Measurements from ENCODE around the gene OR9A4.

Gene OR9A4

DNA sequence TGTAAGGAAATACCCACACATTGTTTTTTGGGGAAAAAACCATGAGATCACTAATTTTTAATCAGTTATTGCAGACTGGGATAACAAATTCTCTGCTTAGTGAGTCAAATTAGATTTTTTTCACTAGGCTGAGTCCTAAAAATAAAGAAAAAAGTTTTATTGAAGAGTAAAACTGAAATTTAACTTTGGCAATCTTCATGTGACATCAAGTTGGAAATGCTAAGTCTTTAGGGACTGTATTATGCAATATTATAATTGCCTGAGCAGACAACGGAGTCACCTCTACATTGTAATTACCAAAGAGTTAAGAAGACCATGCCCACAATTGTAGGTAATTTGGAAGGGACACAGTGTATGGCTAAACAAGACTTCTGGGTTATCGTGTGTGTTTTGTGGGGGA lies 32.8 kb downstream of the OR9A4 start:
- no peak overlapping the region for H3K27ac ChIP-seq (ENCODE audit: low read length)
- no peak overlapping the region for H3K4me3 ChIP-seq (ENCODE audit: low read length)
- no peak overlapping the region for H3K9ac ChIP-seq (ENCODE audit: low read length)
- H3K4me1 ChIP-seq (ENCODE audit: control insufficient read depth, low read depth, low read length) = no peaks in the 10 kb centered on the region
- no peaks in the 10 kb centered on the region for H3K36me3 ChIP-seq (ENCODE audit: control insufficient read depth, low read depth, low read length)
- no peaks in the 10 kb centered on the region for H3K27me3 ChIP-seq (ENCODE audit: control insufficient read depth, insufficient read depth, low read length)
- H3K9me3 ChIP-seq (ENCODE audit: control insufficient read depth, low read depth, low read length) = no peaks in the 10 kb centered on the region

DNA sequence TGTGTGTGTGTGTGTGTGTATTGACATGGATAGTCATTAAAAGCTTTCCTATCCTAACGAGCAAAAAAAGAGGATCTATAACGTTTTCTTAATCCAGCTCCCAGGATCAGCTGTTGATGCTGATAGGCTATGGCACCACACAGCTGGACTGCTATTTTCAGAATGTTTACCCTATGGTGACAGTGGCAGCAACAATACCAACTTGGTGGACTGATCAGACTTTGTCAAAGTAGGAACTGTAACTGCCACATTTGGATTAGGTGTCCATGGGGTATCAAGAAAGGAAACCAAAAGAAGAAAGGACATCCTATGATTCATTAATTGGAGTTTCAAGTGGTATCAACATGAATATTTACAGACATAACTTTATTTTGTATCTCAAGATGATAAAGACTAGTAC lies 33.3 kb downstream of the OR9A4 start:
- Histone ChIP-seq H3K27ac (ENCODE audit: low read length) (no peak overlapping the region), H3K9me3 (ENCODE audit: control insufficient read depth, low read depth, low read length) (no peaks in the 10 kb centered on the region), H3K27me3 (ENCODE audit: control insufficient read depth, insufficient read depth, low read length) (no peaks in the 10 kb centered on the region), H3K4me1 (ENCODE audit: control insufficient read depth, low read depth, low read length) (peaks cover 3% of the 10 kb centered on the region), H3K36me3 (ENCODE audit: control insufficient read depth, low read depth, low read length) (no peaks in the 10 kb centered on the region), H3K9ac (ENCODE audit: low read length) (no peak overlapping the region), H3K4me3 (ENCODE audit: low read length) (no peak overlapping the region)

DNA sequence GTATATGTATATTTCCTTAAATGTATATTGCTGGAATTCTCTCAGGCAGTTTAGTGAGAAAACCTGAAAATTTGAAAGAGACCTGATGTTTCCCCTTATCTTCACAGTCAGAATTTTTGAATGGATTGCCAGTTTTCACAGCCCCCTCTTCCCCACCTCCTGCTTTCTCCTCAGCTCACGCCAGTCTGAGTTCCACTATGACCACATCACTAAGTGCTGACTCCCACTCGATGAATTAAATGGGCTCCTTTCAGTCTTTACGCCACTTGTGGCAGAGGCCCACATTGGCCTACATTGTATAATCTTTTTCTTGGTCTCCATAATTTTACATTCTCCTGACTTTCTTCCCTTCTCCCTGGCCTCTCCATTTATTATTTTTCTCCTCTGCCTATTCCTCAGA lies 33.7 kb downstream of the OR9A4 start:
- H3K27ac ChIP-seq (ENCODE audit: low read length) = no peak overlapping the region
- no peak overlapping the region for H3K9ac ChIP-seq (ENCODE audit: low read length)
- H3K4me1 ChIP-seq (ENCODE audit: control insufficient read depth, low read depth, low read length) = peaks cover 8% of the 10 kb centered on the region

DNA sequence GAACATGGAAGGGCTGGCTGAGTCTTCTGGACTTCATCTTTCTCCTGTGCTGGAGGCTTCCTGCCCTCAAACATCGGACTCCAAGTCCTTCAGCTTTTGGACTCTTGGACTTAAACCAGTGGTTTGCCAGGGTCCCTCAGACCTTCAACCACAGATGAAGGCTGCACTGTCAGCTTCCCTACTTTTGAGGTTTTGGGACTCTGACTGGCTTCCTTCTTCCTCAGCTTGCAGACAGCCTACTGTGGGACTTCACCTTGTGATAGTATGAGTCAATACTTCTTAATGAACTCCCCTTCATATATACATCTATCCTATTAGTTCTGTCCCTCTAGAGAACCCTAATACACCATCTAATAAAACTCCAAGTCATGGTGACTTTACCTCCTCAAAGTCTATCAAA lies 34.6 kb downstream of the OR9A4 start:
- no peaks in the 10 kb centered on the region for H3K36me3 ChIP-seq (ENCODE audit: control insufficient read depth, low read depth, low read length)
- no peaks in the 10 kb centered on the region for H3K9me3 ChIP-seq (ENCODE audit: control insufficient read depth, low read depth, low read length)
- H3K27ac ChIP-seq (ENCODE audit: low read length) = no peak overlapping the region
- no peak overlapping the region for H3K9ac ChIP-seq (ENCODE audit: low read length)
- no peaks in the 10 kb centered on the region for H3K27me3 ChIP-seq (ENCODE audit: control insufficient read depth, insufficient read depth, low read length)
- no peak overlapping the region for H3K4me3 ChIP-seq (ENCODE audit: low read length)
- peaks cover 8% of the 10 kb centered on the region for H3K4me1 ChIP-seq (ENCODE audit: control insufficient read depth, low read depth, low read length)

More for the DNA sequence above, 33.7 kb downstream of the OR9A4 start:
- Histone ChIP-seq H3K36me3 (ENCODE audit: control insufficient read depth, low read depth, low read length) (no peaks in the 10 kb centered on the region), H3K27me3 (ENCODE audit: control insufficient read depth, insufficient read depth, low read length) (no peaks in the 10 kb centered on the region), H3K9me3 (ENCODE audit: control insufficient read depth, low read depth, low read length) (no peaks in the 10 kb centered on the region), H3K4me3 (ENCODE audit: low read length) (no peak overlapping the region)

DNA sequence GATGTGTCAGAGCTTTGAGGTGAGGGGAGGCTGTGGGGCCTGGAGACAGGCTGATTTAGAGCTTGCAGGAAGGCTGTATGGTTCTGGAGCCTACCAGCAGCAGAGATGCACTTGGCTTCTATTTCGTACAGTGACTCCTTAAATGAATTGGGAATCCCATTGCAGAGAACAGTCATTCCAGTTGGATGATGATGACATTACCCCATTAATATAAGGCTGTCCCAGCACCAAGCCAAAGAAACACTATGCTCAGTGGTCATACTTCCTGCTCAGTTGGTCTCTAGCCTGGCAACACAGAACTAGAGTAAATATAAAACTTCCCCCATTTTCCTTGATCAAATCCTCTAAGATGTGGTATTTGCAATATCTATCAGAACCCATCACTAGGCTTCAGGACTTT lies 36.3 kb downstream of the OR9A4 start:
- Histone ChIP-seq H3K4me3 (ENCODE audit: low read length) (no peak overlapping the region), H3K27me3 (ENCODE audit: control insufficient read depth, insufficient read depth, low read length) (no peaks in the 10 kb centered on the region), H3K4me1 (ENCODE audit: control insufficient read depth, low read depth, low read length) (peaks cover 8% of the 10 kb centered on the region), H3K27ac (ENCODE audit: low read length) (no peak overlapping the region), H3K9me3 (ENCODE audit: control insufficient read depth, low read depth, low read length) (no peaks in the 10 kb centered on the region), H3K9ac (ENCODE audit: low read length) (no peak overlapping the region), H3K36me3 (ENCODE audit: control insufficient read depth, low read depth, low read length) (no peaks in the 10 kb centered on the region)

GRCh38 chr7:141954334-141954733 lies 38.1 kb downstream of the OR9A4 start:
- Histone ChIP-seq H3K9ac (ENCODE audit: low read length) (no peak overlapping the region), H3K9me3 (ENCODE audit: control insufficient read depth, low read depth, low read length) (no peaks in the 10 kb centered on the region), H3K27me3 (ENCODE audit: control insufficient read depth, insufficient read depth, low read length) (no peaks in the 10 kb centered on the region)

DNA sequence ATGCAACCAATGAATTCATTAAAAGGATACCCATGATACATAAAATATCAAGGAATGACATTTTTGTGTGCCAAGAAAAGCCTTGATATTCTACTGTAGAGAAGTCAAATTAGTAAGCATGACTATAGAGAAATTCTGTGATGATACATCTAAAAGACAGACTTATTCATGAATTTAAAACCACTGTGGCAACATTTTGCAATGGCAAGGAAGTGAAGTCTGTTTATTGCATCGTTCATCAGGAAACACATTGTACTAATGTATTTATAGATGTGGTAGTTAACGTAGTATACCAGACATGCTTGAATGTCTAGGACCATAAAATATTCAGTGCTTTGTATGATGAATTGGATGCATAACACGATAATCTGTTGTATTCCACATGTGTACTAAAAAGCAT lies 39.9 kb downstream of the OR9A4 start:
- Histone ChIP-seq H3K9me3 (ENCODE audit: control insufficient read depth, low read depth, low read length) (no peaks in the 10 kb centered on the region), H3K27me3 (ENCODE audit: control insufficient read depth, insufficient read depth, low read length) (no peaks in the 10 kb centered on the region), H3K36me3 (ENCODE audit: control insufficient read depth, low read depth, low read length) (no peaks in the 10 kb centered on the region), H3K27ac (ENCODE audit: low read length) (no peak overlapping the region), H3K9ac (ENCODE audit: low read length) (no peak overlapping the region), H3K4me1 (ENCODE audit: control insufficient read depth, low read depth, low read length) (peaks cover 8% of the 10 kb centered on the region), H3K4me3 (ENCODE audit: low read length) (no peak overlapping the region)

More at GRCh38 chr7:141954334-141954733, 38.1 kb downstream of the OR9A4 start:
- H3K4me3 ChIP-seq (ENCODE audit: low read length) = no peak overlapping the region
- H3K4me1 ChIP-seq (ENCODE audit: control insufficient read depth, low read depth, low read length) = peaks cover 8% of the 10 kb centered on the region
- H3K36me3 ChIP-seq (ENCODE audit: control insufficient read depth, low read depth, low read length) = no peaks in the 10 kb centered on the region
- no peak overlapping the region for H3K27ac ChIP-seq (ENCODE audit: low read length)

DNA sequence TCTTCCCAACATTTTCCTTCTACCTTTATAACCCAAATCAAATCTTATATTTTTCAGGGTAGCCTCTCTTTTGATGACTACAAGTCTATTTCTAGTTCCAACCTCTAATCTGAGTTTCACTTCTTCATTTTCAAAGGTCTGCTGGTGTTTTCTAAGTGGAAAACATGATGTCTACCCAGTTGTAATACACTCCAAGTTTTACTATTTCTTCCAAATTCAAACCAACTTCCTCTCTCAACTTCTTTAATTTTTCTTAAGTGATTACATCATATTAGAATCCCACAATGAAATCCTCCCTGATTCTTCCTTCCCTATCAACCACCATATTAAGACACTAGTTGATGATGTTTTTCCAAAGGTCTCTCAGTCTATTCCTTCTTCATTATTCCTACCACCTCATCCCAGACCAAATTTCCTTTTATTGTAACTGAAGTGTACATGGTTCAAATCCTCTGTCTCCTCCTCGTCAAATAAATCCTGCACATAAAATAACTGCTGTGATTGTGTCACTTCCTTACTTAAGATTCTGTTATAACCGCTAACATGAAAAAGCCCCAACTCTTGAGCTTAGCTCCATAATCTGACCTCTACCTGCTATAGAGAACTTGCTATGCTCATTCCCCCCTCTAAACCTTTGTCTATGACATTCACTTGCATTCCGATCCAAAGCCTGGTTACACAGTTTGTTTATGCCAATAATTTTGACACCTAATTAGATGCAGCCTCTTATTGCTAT lies 44.7 kb downstream of the OR9A4 start:
- Histone ChIP-seq H3K27me3 (ENCODE audit: control insufficient read depth, insufficient read depth, low read length) (no peaks in the 10 kb centered on the region), H3K4me1 (ENCODE audit: control insufficient read depth, low read depth, low read length) (no peaks in the 10 kb centered on the region), H3K9ac (ENCODE audit: low read length) (no peak overlapping the region), H3K4me3 (ENCODE audit: low read length) (no peak overlapping the region), H3K9me3 (ENCODE audit: control insufficient read depth, low read depth, low read length) (no peaks in the 10 kb centered on the region), H3K27ac (ENCODE audit: low read length) (no peak overlapping the region), H3K36me3 (ENCODE audit: control insufficient read depth, low read depth, low read length) (no peaks in the 10 kb centered on the region)

Data from iPS-18a (cell line).